ENCODE data around the gene REEP3. TPM values are rescaled to one million over a fixed set of nuclear protein-coding genes. Genes with fewer than 3 reads are reported as not detected.

The REEP3 gene
- total and polyA plus RNA-seq, 2 of the 8 experiments (the other 6 are each of a cell fraction or from before 2014, with no cell fraction given) = 5.8 to 31.5 TPM

- H4K20me1 ChIP-seq (replicated peaks in 1 of 2; ENCODE audit: control insufficient read depth in 1 of 2, insufficient read depth in 2 of 2, low read length in 2 of 2) = peaks cover 0 to 8% of the 10 kb centered on the region in 2 experiments
- H2BK120ac ChIP-seq (replicated peaks; ENCODE audit: low read depth, low read length) = no peak overlapping the region
- H2AK5ac ChIP-seq (ENCODE audit: low read depth, low read length) = no peak overlapping the region
- FAIRE-seq (no peak), DNase-seq (ENCODE audit: low read depth in 1 of 2, low spot score in 2 of 2) (no peak)
- H2BK12ac ChIP-seq (ENCODE audit: low read depth, low read length) = no peak overlapping the region
- no peak overlapping the region for H4K8ac ChIP-seq (ENCODE audit: extremely low read depth, insufficient read depth, low read length)
- no peak overlapping the region for H2BK15ac ChIP-seq (ENCODE audit: low read length)
- H3K4ac ChIP-seq (replicated peaks; ENCODE audit: insufficient read length, low read depth, low read length) = no peak overlapping the region
- H3K79me1 ChIP-seq (ENCODE audit: low read depth, low read length) = no peaks in the 10 kb centered on the region; the same call in 1 of the 2 replicates
- TF ChIP-seq EGR1 (IDR thresholded peaks at IDR 0.05; ENCODE audit: borderline replicate concordance, low read depth, low read length) = no peak
- no peaks in the 10 kb centered on the region for H3K4me1 ChIP-seq (replicated peaks in 1 of 4; ENCODE audit: control insufficient read depth in 3 of 4, insufficient read depth in 4 of 4, low read length in 3 of 4)
- peaks cover 0 to 48% of the 10 kb centered on the region in 2 experiments; a peak in 2 of 4 replicates for H3K79me2 ChIP-seq (ENCODE audit: control insufficient read depth in 1 of 2, insufficient read depth in 2 of 2, low read length in 2 of 2)
- no peak overlapping the region for H2BK20ac ChIP-seq (ENCODE audit: low read length)
- H3K9me3 ChIP-seq (ENCODE audit: insufficient read depth in 2 of 2, low read depth in 1 of 2, low read length in 1 of 2) = no peaks in the 10 kb centered on the region
- POLR2A ChIA-PET (ENCODE audit: partially characterized antibody) = interaction anchor here (0.8 to 1.4 kb wide), 3 partner anchors 9 to 92 kb away, joined by 3 to 4 read pairs (median 3); no protein-coding TSS in a partner anchor
- no peaks in the 10 kb centered on the region for H3K23me2 ChIP-seq (ENCODE audit: low read depth, low read length)
- no peak overlapping the region for H2AFZ ChIP-seq (ENCODE audit: low read length)
- no peak overlapping the region for H3K4me3 ChIP-seq (ENCODE audit: extremely low read depth in 1 of 4, insufficient read depth in 2 of 4, low read depth in 3 of 4, low read length in 4 of 4)
- H3K27me3 ChIP-seq (replicated peaks in 1 of 4; ENCODE audit: control insufficient read depth in 3 of 4, extremely low read depth in 1 of 4, insufficient read depth in 3 of 4, low read length in 3 of 4) = peaks cover 0 to 1% (median 0%) of the 10 kb centered on the region in 4 experiments; a peak in 1 of 7 replicates
- no peak overlapping the region for H3K9ac ChIP-seq (replicated peaks in 1 of 4; ENCODE audit: extremely low read depth in 1 of 4, low read depth in 3 of 4, low read length in 3 of 4)
- H3K23ac ChIP-seq (ENCODE audit: insufficient read length) = no peak overlapping the region
- 73% methylated on average over 3 of the region's 3 CpGs; no CpG with 5 or more reads in 1 of the 2 experiments for WGBS, 2 experiments (ENCODE audit: extremely low coverage in 1 of 2, insufficient coverage in 1 of 2, insufficient read length in 1 of 2, insufficient replicate concordance in 2 of 2, low coverage in 1 of 2, low lambda C conversion rate in 2 of 2, missing lambda C conversion rate in 1 of 2)
- H3K4me2 ChIP-seq (ENCODE audit: insufficient read depth in 1 of 2, low read depth in 2 of 2, low read length in 2 of 2) = no peak overlapping the region
- no peak overlapping the region for H2BK5ac ChIP-seq (ENCODE audit: low read depth, low read length)
- CTCF ChIA-PET (ENCODE audit: partially characterized antibody) = interaction anchor here (0.8 kb wide), 1 partner anchor 14 kb away, joined by 3 read pairs; no protein-coding TSS in a partner anchor
- H3K27ac ChIP-seq (ENCODE audit: low read depth, low read length) = no peak overlapping the region
- no peak overlapping the region for H4K5ac ChIP-seq (ENCODE audit: insufficient read length, low read depth, low read length)
- H4K91ac ChIP-seq (replicated peaks; ENCODE audit: insufficient read length, low read length) = no peak overlapping the region
- H3K36me3 ChIP-seq (ENCODE audit: control insufficient read depth in 2 of 4, insufficient read depth in 4 of 4, low read length in 3 of 4) = no peaks in the 10 kb centered on the region; a peak in 1 of 8 replicates
- H3K56ac ChIP-seq (replicated peaks; ENCODE audit: insufficient read length, low read depth, low read length) = no peak overlapping the region
- H3K14ac ChIP-seq (ENCODE audit: insufficient read length) = no peak overlapping the region
- H3K18ac ChIP-seq (ENCODE audit: extremely low read depth, low read length) = no peak overlapping the region
Observed at GRCh38 chr10:63537536-63537935, 16.3 kb downstream of the REEP3 start.

Data from H1 (cell line).